K562 (cell line): Measurements from ENCODE around the gene TFAP2A. TPM values are rescaled to one million over a fixed set of nuclear protein-coding genes. Genes with fewer than 3 reads are reported as not detected.
A peak's percentile ranks its signal among the peaks of the same experiment; 100 is the strongest.

Experiments
- ARID1B ChIP-seq: fragments of 450-650 bp; IDR thresholded peaks from 2 replicates; pipeline ENCODE4 v1.6.1; 2016; ENCODE audit warnings: antibody characterized with exemption, mild to moderate bottlenecking, inconsistent platforms
- CBX5 ChIP-seq: IDR thresholded peaks from 2 replicates; pipeline ENCODE4 v1.6.1; 2014; ENCODE audit warnings: low read depth, borderline replicate concordance
- CHD4 ChIP-seq: fragments of 200-600 bp; sonication (generic); IDR thresholded peaks from 3 replicates; pipeline ENCODE4 v1.6.1; 2012; ENCODE audit warnings: low read depth, mild to moderate bottlenecking, mixed read lengths, low read length, inconsistent platforms; ENCODE audit not compliant: insufficient read depth, insufficient replicate concordance, poor library complexity, severe bottlenecking
- FOXJ2 ChIP-seq: fragments of 200-800 bp; sonication (Bioruptor generic); IDR thresholded peaks from 2 replicates; pipeline ENCODE4 v1.6.1; 2016; ENCODE audit warnings: missing genetic modification characterization, missing compliant biosample characterization
- HDAC6 ChIP-seq: IDR thresholded peaks from 2 replicates; pipeline ENCODE4 v1.6.1; 2012; ENCODE audit warnings: low read depth, mild to moderate bottlenecking, control low read depth, inconsistent platforms, low read length, moderate library complexity
- KHSRP ChIP-seq: fragments of 450-650 bp; IDR thresholded peaks from 2 replicates; pipeline ENCODE4 v1.6.1; 2017
- MEIS2 ChIP-seq: fragments of 450-650 bp; IDR thresholded peaks from 2 replicates; pipeline ENCODE4 v1.6.1; 2014; ENCODE audit warnings: mild to moderate bottlenecking; ENCODE audit not compliant: partially characterized antibody
- POLR2B ChIP-seq: fragments of 450-650 bp; IDR thresholded peaks from 2 replicates; pipeline ENCODE4 v1.6.1; 2018; ENCODE audit warnings: low read depth; ENCODE audit not compliant: partially characterized antibody
- PTBP1 ChIP-seq: fragments of 200-400 bp; formaldehyde crosslinking; IDR thresholded peaks from 2 replicates; pipeline ENCODE4 v1.6.1; 2017; ENCODE audit warnings: low read depth, low read length
- SMARCA4 ChIP-seq: fragments of 450-650 bp; IDR thresholded peaks from 2 replicates; pipeline ENCODE4 v1.6.1; 2016
- TGIF2 ChIP-seq: sonication (generic); formaldehyde crosslinking; IDR thresholded peaks from 2 replicates; pipeline ENCODE4 v1.8.1; 2022; ENCODE audit warnings: mild to moderate bottlenecking, missing genetic modification reagents, moderate library complexity
- WHSC1 ChIP-seq: IDR thresholded peaks from one replicate; pipeline ENCODE4 v1.6.1; 2012; ENCODE audit warnings: low read length, control low read depth, inconsistent platforms
- YY1 ChIP-seq, 3 experiments: IDR thresholded peaks; 2 replicates each; pipeline ENCODE4 v1.6.1; 2011; ENCODE audit warnings: low read length in 2 of 3, mild to moderate bottlenecking in 2 of 3, moderate library complexity in 2 of 3, borderline replicate concordance in 1 of 3, control low read depth in 1 of 3, low read depth in 1 of 3; ENCODE audit not compliant: insufficient read depth in 3 of 3, insufficient replicate concordance in 2 of 3, control insufficient read depth in 1 of 3, insufficient read length in 1 of 3; ENCODE audit errors: extremely low read depth in 1 of 3
- ZNF324 ChIP-seq: fragments of 250-450 bp; sonication (Bioruptor Pico); IDR thresholded peaks from 2 replicates; pipeline ENCODE4 v1.4.0; 2020; ENCODE audit warnings: mild to moderate bottlenecking
- ZNF75A ChIP-seq: fragments of 450-650 bp; formaldehyde crosslinking; IDR thresholded peaks from 2 replicates; pipeline ENCODE4 v1.4.0; 2020; ENCODE audit warnings: mild to moderate bottlenecking
- polyA plus RNA-seq, 8 experiments: library from polyadenylated mRNA; depleted of rRNA in 4 of 8; stranded (reverse) in 5 of 8; unstranded in 3 of 8; fragments of >200 nt; fragmentation: Nextera tagmentation in 2 of 8; fragmentation: Illumina TruSeq in 1 of 8; extraction: Ambion mirVana in 2 of 8; extraction: Trizol in 1 of 8; gene quantifications; 2 replicates each; pipeline versions ENCODE4 v1.2.1 to v1.2.3, GENCODE V29; 2011 to 2014; ENCODE audit warnings: inconsistent platforms in 1 of 8, missing spikeins in 1 of 8
- total RNA-seq, 7 experiments: library from RNA; depleted of rRNA in 6 of 7; stranded (reverse); fragments of >200 nt in 6 of 7; fragmentation: Illumina TruSeq in 2 of 7; extraction: Trizol in 2 of 7; gene quantifications; 2 replicates each; pipeline versions ENCODE4 v1.2.1 to v1.2.3, GENCODE V29; 2011 to 2021; ENCODE audit warnings: low replicate concordance in 1 of 7
- TF ChIP-seq, protein P1 (sequence below), 2 experiments: fragments of 450-650 bp in 1 of 2; sonication (generic) in 1 of 2; formaldehyde crosslinking in 1 of 2; IDR thresholded peaks; 2 replicates each; pipeline versions ENCODE4 v1.7.1 to v1.9.0; 2016 to 2022; ENCODE audit warnings: inconsistent platforms in 1 of 2, mild to moderate bottlenecking in 1 of 2, missing genetic modification reagents in 1 of 2

Gene TFAP2A
- total and polyA plus RNA-seq, 9 of the 15 experiments (the other 6 are each of a cell fraction or from before 2014, with no cell fraction given), result 0.14 to 0.53 (median 0.19) TPM; not detected in 1

DNA sequence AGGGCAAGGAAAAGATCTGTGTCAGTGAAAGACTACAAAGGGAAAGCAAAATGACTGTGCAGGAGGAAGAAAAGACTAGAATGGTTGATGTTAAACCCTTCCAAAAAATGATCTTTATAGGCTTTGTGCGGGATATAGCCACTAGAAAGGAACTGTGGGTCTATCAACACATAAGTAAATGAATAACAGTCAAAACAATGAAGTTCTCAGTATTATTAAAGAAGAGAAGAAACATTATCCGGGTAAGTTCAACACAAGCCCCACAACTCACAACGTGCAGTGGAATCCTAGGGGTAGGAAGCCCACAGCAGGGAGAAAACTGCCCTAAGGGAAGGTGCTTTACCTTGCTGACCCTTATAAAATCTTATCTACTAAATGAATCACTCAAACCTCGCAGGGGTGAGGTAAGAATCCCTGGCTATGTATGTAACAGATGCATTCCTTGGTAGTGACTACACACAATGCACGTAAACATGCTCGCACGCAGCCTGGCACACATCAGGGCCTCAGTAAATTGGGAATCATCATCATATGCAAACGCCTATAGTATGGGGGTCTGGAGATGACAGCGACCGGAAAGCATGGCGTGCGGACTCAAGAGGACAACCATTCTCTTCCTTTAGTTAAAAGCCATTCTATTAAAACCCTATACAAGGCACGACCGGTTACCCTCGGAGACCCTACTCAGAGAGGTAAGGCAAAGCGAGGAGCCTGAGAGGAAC, 11.3 kb downstream of the TFAP2A start (continued):
- TF ChIP-seq, protein P1, sequence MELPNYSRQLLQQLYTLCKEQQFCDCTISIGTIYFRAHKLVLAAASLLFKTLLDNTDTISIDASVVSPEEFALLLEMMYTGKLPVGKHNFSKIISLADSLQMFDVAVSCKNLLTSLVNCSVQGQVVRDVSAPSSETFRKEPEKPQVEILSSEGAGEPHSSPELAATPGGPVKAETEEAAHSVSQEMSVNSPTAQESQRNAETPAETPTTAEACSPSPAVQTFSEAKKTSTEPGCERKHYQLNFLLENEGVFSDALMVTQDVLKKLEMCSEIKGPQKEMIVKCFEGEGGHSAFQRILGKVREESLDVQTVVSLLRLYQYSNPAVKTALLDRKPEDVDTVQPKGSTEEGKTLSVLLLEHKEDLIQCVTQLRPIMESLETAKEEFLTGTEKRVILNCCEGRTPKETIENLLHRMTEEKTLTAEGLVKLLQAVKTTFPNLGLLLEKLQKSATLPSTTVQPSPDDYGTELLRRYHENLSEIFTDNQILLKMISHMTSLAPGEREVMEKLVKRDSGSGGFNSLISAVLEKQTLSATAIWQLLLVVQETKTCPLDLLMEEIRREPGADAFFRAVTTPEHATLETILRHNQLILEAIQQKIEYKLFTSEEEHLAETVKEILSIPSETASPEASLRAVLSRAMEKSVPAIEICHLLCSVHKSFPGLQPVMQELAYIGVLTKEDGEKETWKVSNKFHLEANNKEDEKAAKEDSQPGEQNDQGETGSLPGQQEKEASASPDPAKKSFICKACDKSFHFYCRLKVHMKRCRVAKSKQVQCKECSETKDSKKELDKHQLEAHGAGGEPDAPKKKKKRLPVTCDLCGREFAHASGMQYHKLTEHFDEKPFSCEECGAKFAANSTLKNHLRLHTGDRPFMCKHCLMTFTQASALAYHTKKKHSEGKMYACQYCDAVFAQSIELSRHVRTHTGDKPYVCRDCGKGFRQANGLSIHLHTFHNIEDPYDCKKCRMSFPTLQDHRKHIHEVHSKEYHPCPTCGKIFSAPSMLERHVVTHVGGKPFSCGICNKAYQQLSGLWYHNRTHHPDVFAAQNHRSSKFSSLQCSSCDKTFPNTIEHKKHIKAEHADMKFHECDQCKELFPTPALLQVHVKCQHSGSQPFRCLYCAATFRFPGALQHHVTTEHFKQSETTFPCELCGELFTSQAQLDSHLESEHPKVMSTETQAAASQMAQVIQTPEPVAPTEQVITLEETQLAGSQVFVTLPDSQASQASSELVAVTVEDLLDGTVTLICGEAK (IDR thresholded peaks at IDR 0.05), result no peak
- TF ChIP-seq, protein P1 (CRISPR knock-in tag; IDR thresholded peaks at IDR 0.05), result no peak
- TF ChIP-seq MEIS2, result no peak
- no peak; the same call in 1 of the 2 replicates for TF ChIP-seq ARID1B
- peak; percentile 64 for TF ChIP-seq SMARCA4
- TF ChIP-seq TGIF2 (CRISPR knock-in tag), result no peak
- TF ChIP-seq WHSC1, result no peak
- TF ChIP-seq ZNF75A (CRISPR knock-in tag), result 0 out of 2 replicates have a peak, but pooled peaks have one; percentile 28
- TF ChIP-seq PTBP1, result no peak
- TF ChIP-seq CHD4, result no peak
- TF ChIP-seq KHSRP, result no peak
- no peak for TF ChIP-seq FOXJ2
- TF ChIP-seq YY1 (IDR thresholded peaks at IDR 0.05; ENCODE audit: borderline replicate concordance in 1 of 3, control insufficient read depth in 1 of 3, extremely low read depth in 1 of 3, insufficient read depth in 3 of 3, insufficient read length in 1 of 3, insufficient replicate concordance in 2 of 3, low read depth in 1 of 3, low read length in 2 of 3), result no peak
- no peak for TF ChIP-seq POLR2B
- no peak for TF ChIP-seq HDAC6
- no peak for TF ChIP-seq ZNF324 (CRISPR knock-in tag)
- no peak for TF ChIP-seq CBX5
